ENCODE results near the gene ALDH1A2. TPM values are rescaled to one million over a fixed set of nuclear protein-coding genes. Genes with fewer than 3 reads are reported as not detected.

ALDH1A2 gene
- polyA plus RNA-seq, 1 donor from 2014 or later: 0.24 TPM

DNA sequence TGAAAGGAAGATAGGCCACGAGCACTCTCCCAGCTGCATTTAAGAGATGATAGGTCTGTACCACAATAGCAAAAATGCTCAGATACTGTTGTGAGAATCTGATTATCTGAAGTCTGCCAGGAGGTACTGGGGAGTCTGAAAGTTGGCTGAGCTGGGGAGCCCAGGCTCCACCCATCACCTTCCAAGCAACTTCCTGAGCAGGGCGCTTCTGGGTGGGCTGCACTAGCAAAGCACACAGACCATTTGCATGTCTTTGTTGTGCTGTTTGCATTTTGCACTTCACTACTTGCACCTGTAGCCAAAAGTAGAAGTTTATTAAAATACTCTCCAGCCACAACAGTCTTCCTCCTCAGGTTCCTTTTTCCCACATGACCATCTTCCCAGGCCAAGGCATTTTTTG is 133.2 kb downstream of the ALDH1A2 start:
- H3F3A ChIP-seq (ENCODE audit: insufficient read depth, low read length, poor library complexity, severe bottlenecking): no peaks in the 10 kb centered on the region
- no peaks in the 10 kb centered on the region for H3K79me2 ChIP-seq (replicated peaks; ENCODE audit: insufficient read depth, low read length)
- TF ChIP-seq TAF1 (IDR thresholded peaks at IDR 0.05; ENCODE audit: low read depth) (no peak), SMC3 (conservative IDR thresholded peaks at IDR 0.05; ENCODE audit: poor library complexity) (no peak), RAD21 (conservative IDR thresholded peaks at IDR 0.05) (no peak), EP300 (conservative IDR thresholded peaks at IDR 0.05; ENCODE audit: poor library complexity, severe bottlenecking) (no peak), MXI1 (conservative IDR thresholded peaks at IDR 0.05; ENCODE audit: poor library complexity, severe bottlenecking) (no peak), EZH2 (IDR thresholded peaks at IDR 0.05; ENCODE audit: borderline replicate concordance, insufficient read depth, low read length, poor library complexity, severe bottlenecking) (no peak), POLR2AphosphoS5 (IDR thresholded peaks at IDR 0.05) (no peak)
- TF ChIP-seq, protein P1, sequence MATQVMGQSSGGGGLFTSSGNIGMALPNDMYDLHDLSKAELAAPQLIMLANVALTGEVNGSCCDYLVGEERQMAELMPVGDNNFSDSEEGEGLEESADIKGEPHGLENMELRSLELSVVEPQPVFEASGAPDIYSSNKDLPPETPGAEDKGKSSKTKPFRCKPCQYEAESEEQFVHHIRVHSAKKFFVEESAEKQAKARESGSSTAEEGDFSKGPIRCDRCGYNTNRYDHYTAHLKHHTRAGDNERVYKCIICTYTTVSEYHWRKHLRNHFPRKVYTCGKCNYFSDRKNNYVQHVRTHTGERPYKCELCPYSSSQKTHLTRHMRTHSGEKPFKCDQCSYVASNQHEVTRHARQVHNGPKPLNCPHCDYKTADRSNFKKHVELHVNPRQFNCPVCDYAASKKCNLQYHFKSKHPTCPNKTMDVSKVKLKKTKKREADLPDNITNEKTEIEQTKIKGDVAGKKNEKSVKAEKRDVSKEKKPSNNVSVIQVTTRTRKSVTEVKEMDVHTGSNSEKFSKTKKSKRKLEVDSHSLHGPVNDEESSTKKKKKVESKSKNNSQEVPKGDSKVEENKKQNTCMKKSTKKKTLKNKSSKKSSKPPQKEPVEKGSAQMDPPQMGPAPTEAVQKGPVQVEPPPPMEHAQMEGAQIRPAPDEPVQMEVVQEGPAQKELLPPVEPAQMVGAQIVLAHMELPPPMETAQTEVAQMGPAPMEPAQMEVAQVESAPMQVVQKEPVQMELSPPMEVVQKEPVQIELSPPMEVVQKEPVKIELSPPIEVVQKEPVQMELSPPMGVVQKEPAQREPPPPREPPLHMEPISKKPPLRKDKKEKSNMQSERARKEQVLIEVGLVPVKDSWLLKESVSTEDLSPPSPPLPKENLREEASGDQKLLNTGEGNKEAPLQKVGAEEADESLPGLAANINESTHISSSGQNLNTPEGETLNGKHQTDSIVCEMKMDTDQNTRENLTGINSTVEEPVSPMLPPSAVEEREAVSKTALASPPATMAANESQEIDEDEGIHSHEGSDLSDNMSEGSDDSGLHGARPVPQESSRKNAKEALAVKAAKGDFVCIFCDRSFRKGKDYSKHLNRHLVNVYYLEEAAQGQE (IDR thresholded peaks at IDR 0.05; ENCODE audit: borderline replicate concordance): no peak
- TF ChIP-seq, protein P2, sequence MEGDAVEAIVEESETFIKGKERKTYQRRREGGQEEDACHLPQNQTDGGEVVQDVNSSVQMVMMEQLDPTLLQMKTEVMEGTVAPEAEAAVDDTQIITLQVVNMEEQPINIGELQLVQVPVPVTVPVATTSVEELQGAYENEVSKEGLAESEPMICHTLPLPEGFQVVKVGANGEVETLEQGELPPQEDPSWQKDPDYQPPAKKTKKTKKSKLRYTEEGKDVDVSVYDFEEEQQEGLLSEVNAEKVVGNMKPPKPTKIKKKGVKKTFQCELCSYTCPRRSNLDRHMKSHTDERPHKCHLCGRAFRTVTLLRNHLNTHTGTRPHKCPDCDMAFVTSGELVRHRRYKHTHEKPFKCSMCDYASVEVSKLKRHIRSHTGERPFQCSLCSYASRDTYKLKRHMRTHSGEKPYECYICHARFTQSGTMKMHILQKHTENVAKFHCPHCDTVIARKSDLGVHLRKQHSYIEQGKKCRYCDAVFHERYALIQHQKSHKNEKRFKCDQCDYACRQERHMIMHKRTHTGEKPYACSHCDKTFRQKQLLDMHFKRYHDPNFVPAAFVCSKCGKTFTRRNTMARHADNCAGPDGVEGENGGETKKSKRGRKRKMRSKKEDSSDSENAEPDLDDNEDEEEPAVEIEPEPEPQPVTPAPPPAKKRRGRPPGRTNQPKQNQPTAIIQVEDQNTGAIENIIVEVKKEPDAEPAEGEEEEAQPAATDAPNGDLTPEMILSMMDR (IDR thresholded peaks at IDR 0.05; ENCODE audit: poor library complexity, severe bottlenecking): no peak
- no peak overlapping the region for H3K27ac ChIP-seq (ENCODE audit: low read length)
- no peaks in the 10 kb centered on the region for H3K9me2 ChIP-seq (ENCODE audit: insufficient read depth, low read length)
- H3K4me3 ChIP-seq (ENCODE audit: low read length): no peak overlapping the region
- no peaks in the 10 kb centered on the region for H3K27me3 ChIP-seq (ENCODE audit: insufficient read depth, low read depth, low read length)
- H3K36me3 ChIP-seq (ENCODE audit: insufficient read depth, low read length): no peaks in the 10 kb centered on the region
- no peak overlapping the region for H3K9ac ChIP-seq (ENCODE audit: low read length)
- no peaks in the 10 kb centered on the region for H3K9me3 ChIP-seq (ENCODE audit: low read length)
- no peak overlapping the region for H3K4me2 ChIP-seq (ENCODE audit: low read length)
- no peaks in the 10 kb centered on the region for H4K20me1 ChIP-seq (ENCODE audit: insufficient read depth)
- no peak overlapping the region for H2AFZ ChIP-seq (ENCODE audit: low read depth, low read length)

DNA sequence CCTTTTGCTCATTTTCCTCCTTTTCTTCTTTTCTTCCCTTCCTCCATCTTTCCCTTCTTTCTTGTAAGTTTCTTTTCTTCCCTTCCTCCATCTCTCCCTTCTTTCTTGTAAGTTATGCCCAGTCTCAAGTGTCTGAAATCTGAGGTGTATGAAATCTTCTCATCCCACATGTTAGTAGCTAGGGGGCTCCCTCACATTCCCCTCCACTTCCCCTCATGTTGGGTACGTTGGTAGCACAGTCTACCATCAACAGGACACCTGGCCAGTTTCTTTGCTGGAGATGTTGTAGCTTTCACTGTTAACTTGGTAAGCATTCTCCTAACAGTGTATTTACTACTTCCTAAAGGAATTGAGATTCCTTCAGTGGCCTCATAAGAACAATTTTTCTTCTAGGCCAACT is 133.9 kb downstream of the ALDH1A2 start:
- Histone ChIP-seq H3K9me3 (ENCODE audit: low read length) (no peaks in the 10 kb centered on the region), H3K4me3 (ENCODE audit: low read length) (no peak overlapping the region), H3K4me2 (ENCODE audit: low read length) (no peak overlapping the region), H2AFZ (ENCODE audit: low read depth, low read length) (no peak overlapping the region), H3F3A (ENCODE audit: insufficient read depth, low read length, poor library complexity, severe bottlenecking) (no peaks in the 10 kb centered on the region), H3K36me3 (ENCODE audit: insufficient read depth, low read length) (no peaks in the 10 kb centered on the region), H3K9me2 (ENCODE audit: insufficient read depth, low read length) (no peaks in the 10 kb centered on the region), H3K79me2 (replicated peaks; ENCODE audit: insufficient read depth, low read length) (no peaks in the 10 kb centered on the region), H3K27me3 (ENCODE audit: insufficient read depth, low read depth, low read length) (no peaks in the 10 kb centered on the region), H4K20me1 (ENCODE audit: insufficient read depth) (no peaks in the 10 kb centered on the region), H3K27ac (ENCODE audit: low read length) (no peak overlapping the region), H3K9ac (ENCODE audit: low read length) (no peak overlapping the region)
- no peak for TF ChIP-seq RAD21 (conservative IDR thresholded peaks at IDR 0.05)
- TF ChIP-seq EP300 (conservative IDR thresholded peaks at IDR 0.05; ENCODE audit: poor library complexity, severe bottlenecking): no peak

Data from neural cell (in vitro differentiated cells).